ENCODE data around the gene SPA17.

Gene SPA17

GRCh38 chr11:124718801-124719200 is 45.1 kb downstream of the SPA17 start:
- Mint-ChIP-seq H3K4me1 (peaks cover 45% of the 10 kb centered on the region), H3K36me3 (ENCODE audit: low read depth) (no peaks in the 10 kb centered on the region), H3K4me3 (peak overlapping the region; percentile 82), H3K27ac (no peak overlapping the region), H3K27me3 (ENCODE audit: low read depth, poor library complexity) (peaks cover 99% of the 10 kb centered on the region), H3K9me3 (no peaks in the 10 kb centered on the region)
- TF ChIP-seq, protein P1, sequence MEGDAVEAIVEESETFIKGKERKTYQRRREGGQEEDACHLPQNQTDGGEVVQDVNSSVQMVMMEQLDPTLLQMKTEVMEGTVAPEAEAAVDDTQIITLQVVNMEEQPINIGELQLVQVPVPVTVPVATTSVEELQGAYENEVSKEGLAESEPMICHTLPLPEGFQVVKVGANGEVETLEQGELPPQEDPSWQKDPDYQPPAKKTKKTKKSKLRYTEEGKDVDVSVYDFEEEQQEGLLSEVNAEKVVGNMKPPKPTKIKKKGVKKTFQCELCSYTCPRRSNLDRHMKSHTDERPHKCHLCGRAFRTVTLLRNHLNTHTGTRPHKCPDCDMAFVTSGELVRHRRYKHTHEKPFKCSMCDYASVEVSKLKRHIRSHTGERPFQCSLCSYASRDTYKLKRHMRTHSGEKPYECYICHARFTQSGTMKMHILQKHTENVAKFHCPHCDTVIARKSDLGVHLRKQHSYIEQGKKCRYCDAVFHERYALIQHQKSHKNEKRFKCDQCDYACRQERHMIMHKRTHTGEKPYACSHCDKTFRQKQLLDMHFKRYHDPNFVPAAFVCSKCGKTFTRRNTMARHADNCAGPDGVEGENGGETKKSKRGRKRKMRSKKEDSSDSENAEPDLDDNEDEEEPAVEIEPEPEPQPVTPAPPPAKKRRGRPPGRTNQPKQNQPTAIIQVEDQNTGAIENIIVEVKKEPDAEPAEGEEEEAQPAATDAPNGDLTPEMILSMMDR (IDR thresholded peaks at IDR 0.05), result no peak
- no peak for DNase-seq

GRCh38 chr11:124719534-124719933 is 45.8 kb downstream of the SPA17 start:
- DNase-seq, result no peak
- H3K4me3 Mint-ChIP-seq, result peak overlapping the region; percentile 82
- H3K36me3 Mint-ChIP-seq (ENCODE audit: low read depth), result no peaks in the 10 kb centered on the region
- TF ChIP-seq, protein P1 (IDR thresholded peaks at IDR 0.05), result no peak
- H3K9me3 Mint-ChIP-seq, result no peaks in the 10 kb centered on the region
- H3K27me3 Mint-ChIP-seq (ENCODE audit: low read depth, poor library complexity), result peaks cover 99% of the 10 kb centered on the region
- peaks cover 49% of the 10 kb centered on the region for H3K4me1 Mint-ChIP-seq
- no peak overlapping the region for H3K27ac Mint-ChIP-seq

DNA sequence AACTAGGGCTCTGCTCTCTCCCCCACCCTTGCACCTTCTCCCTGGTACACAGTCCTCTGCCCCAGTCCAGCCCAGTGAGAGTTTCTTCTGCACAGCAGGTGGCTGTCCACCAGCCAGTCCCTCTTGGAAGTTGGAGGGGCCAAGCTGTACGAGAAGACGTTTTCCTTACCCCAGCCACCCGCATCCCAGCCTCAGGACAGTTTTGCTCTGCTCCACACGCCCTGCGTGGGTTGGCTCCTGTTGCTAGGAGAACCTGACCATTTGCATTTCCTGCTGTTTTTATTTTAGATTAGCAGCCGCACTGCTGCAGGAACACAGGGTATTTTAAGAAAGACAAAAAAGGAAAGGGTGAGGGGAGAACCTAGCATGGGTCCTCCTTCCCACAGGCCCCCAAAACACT is 48.5 kb downstream of the SPA17 start:
- DNase-seq, result no peak
- Mint-ChIP-seq H3K9me3 (no peaks in the 10 kb centered on the region), H3K4me1 (peaks cover 66% of the 10 kb centered on the region), H3K27me3 (ENCODE audit: low read depth, poor library complexity) (peaks cover 96% of the 10 kb centered on the region), H3K36me3 (ENCODE audit: low read depth) (no peaks in the 10 kb centered on the region), H3K27ac (no peak overlapping the region), H3K4me3 (no peak overlapping the region)
- TF ChIP-seq, protein P1 (IDR thresholded peaks at IDR 0.05), result no peak

DNA sequence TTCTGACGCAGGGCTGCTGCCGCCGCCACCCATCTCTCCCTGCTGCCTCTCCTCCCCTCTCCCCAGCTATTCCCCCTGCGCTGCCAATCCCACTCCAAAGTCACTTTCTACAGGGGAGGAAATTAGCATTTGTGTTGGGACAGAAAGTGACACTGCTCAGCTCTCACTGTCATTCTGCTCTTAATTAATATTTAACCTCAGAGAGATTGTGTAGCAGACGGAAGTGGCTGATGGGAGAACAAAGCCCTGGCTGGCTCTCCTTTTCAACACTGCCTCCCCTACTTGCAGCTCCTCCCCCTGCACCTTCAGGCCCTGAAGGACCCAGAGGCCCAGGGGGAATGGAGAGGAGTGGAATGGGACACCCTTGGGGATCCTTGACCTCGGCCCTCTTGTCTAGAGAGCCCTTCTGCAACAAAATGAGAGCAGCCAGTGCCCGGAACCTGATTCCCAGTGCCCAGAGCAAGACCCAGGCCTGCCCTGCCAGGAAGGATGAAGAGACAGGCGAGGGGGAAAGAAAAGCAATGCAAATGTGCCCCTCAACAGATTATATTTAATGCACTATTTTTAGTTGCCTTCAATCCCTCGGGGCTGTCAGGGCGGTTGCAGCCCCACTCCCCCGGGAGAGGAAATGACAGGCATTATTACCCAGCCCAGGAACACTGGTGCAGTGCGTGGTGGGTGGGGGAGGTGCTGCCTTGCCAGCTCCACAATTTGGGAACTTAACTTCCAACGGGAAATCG is 51.4 kb downstream of the SPA17 start:
- Mint-ChIP-seq H3K4me1 (peaks cover 41% of the 10 kb centered on the region), H3K27me3 (ENCODE audit: low read depth, poor library complexity) (peaks cover 86% of the 10 kb centered on the region), H3K9me3 (no peaks in the 10 kb centered on the region), H3K4me3 (no peak overlapping the region), H3K27ac (no peak overlapping the region), H3K36me3 (ENCODE audit: low read depth) (no peaks in the 10 kb centered on the region)
- DNase-seq, result no peak
- TF ChIP-seq, protein P1 (IDR thresholded peaks at IDR 0.05), result no peak

- no peak for DNase-seq
- peak overlapping the region; percentile 4 for H3K4me3 Mint-ChIP-seq
- peaks cover 82% of the 10 kb centered on the region for H3K27me3 Mint-ChIP-seq (ENCODE audit: low read depth, poor library complexity)
- H3K36me3 Mint-ChIP-seq (ENCODE audit: low read depth), result no peaks in the 10 kb centered on the region
- TF ChIP-seq, protein P1 (IDR thresholded peaks at IDR 0.05), result no peak
- peaks cover 41% of the 10 kb centered on the region for H3K4me1 Mint-ChIP-seq
- H3K9me3 Mint-ChIP-seq, result no peaks in the 10 kb centered on the region
- H3K27ac Mint-ChIP-seq, result no peak overlapping the region
Measured at GRCh38 chr11:124725719-124726105, 52.0 kb downstream of the SPA17 start.

DNA sequence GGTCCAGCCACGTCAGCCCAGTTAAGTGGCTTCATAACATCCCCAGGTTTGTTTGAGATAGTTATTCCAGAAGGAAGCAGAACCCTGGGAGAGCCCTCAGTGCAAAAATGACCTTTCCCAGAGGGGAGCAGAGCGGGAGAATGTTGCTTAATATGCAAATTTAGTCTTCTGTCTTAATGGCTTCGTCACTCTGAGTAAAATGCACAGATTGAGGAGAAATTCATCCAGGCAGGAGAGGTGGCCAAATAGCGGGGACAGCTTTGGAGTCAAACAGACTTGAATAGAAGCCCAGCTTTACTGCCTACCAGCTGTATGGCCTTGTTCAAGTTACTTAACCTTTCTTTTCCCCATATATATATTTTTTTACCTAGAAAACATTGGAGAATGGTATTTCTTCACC is 53.8 kb downstream of the SPA17 start:
- Mint-ChIP-seq H3K4me3 (no peak overlapping the region), H3K36me3 (ENCODE audit: low read depth) (no peaks in the 10 kb centered on the region), H3K27ac (no peak overlapping the region), H3K9me3 (no peaks in the 10 kb centered on the region), H3K4me1 (peaks cover 26% of the 10 kb centered on the region), H3K27me3 (ENCODE audit: low read depth, poor library complexity) (peaks cover 79% of the 10 kb centered on the region)
- TF ChIP-seq, protein P1 (IDR thresholded peaks at IDR 0.05), result no peak
- no peak for DNase-seq

Measured in nephron progenitor cell (in vitro differentiated cells).